ENCODE results near the gene DAND5.

The DAND5 gene

GRCh38 chr19:12939975-12940423, 29.4 kb upstream of the DAND5 start:
- H3K27ac ChIP-seq (ENCODE audit: poor library complexity, severe bottlenecking) = peak overlapping the region; percentile 88
- TF ChIP-seq, protein P1, sequence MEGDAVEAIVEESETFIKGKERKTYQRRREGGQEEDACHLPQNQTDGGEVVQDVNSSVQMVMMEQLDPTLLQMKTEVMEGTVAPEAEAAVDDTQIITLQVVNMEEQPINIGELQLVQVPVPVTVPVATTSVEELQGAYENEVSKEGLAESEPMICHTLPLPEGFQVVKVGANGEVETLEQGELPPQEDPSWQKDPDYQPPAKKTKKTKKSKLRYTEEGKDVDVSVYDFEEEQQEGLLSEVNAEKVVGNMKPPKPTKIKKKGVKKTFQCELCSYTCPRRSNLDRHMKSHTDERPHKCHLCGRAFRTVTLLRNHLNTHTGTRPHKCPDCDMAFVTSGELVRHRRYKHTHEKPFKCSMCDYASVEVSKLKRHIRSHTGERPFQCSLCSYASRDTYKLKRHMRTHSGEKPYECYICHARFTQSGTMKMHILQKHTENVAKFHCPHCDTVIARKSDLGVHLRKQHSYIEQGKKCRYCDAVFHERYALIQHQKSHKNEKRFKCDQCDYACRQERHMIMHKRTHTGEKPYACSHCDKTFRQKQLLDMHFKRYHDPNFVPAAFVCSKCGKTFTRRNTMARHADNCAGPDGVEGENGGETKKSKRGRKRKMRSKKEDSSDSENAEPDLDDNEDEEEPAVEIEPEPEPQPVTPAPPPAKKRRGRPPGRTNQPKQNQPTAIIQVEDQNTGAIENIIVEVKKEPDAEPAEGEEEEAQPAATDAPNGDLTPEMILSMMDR (IDR thresholded peaks at IDR 0.05; ENCODE audit: poor library complexity, severe bottlenecking) = no peak
- no peaks in the 10 kb centered on the region for H3K27me3 ChIP-seq (ENCODE audit: insufficient read depth, poor library complexity, severe bottlenecking)
- H3K36me3 ChIP-seq (ENCODE audit: low read depth) = peaks cover 63% of the 10 kb centered on the region
- ATAC-seq (ENCODE audit: low read depth) (no peak), DNase-seq (ENCODE audit: low spot score) (no peak)
- H3K4me3 ChIP-seq (ENCODE audit: severe bottlenecking) = peak overlapping the region; percentile 94
- peaks cover 15% of the 10 kb centered on the region for H3K4me1 ChIP-seq (ENCODE audit: insufficient read depth, poor library complexity, severe bottlenecking)
- no peaks in the 10 kb centered on the region for H3K9me3 ChIP-seq (ENCODE audit: severe bottlenecking)

GRCh38 chr19:12940897-12941296, 28.5 kb upstream of the DAND5 start:
- DNase-seq (ENCODE audit: low spot score) (no peak), ATAC-seq (ENCODE audit: low read depth) (no peak)
- no peaks in the 10 kb centered on the region for H3K9me3 ChIP-seq (ENCODE audit: severe bottlenecking)
- peaks cover 15% of the 10 kb centered on the region for H3K4me1 ChIP-seq (ENCODE audit: insufficient read depth, poor library complexity, severe bottlenecking)
- TF ChIP-seq, protein P1 (IDR thresholded peaks at IDR 0.05; ENCODE audit: poor library complexity, severe bottlenecking) = no peak
- H3K27me3 ChIP-seq (ENCODE audit: insufficient read depth, poor library complexity, severe bottlenecking) = no peaks in the 10 kb centered on the region
- H3K4me3 ChIP-seq (ENCODE audit: severe bottlenecking) = peak overlapping the region; percentile 94
- H3K36me3 ChIP-seq (ENCODE audit: low read depth) = peaks cover 67% of the 10 kb centered on the region
- peak overlapping the region; percentile 88 for H3K27ac ChIP-seq (ENCODE audit: poor library complexity, severe bottlenecking)

- DNase-seq (ENCODE audit: low spot score) (no peak), ATAC-seq (ENCODE audit: low read depth) (no peak)
- Histone ChIP-seq H3K27ac (ENCODE audit: poor library complexity, severe bottlenecking) (peak overlapping the region; percentile 88), H3K36me3 (ENCODE audit: low read depth) (peaks cover 90% of the 10 kb centered on the region), H3K27me3 (ENCODE audit: insufficient read depth, poor library complexity, severe bottlenecking) (no peaks in the 10 kb centered on the region), H3K4me1 (ENCODE audit: insufficient read depth, poor library complexity, severe bottlenecking) (peaks cover 24% of the 10 kb centered on the region), H3K4me3 (ENCODE audit: severe bottlenecking) (no peak overlapping the region), H3K9me3 (ENCODE audit: severe bottlenecking) (no peaks in the 10 kb centered on the region)
- TF ChIP-seq, protein P1 (IDR thresholded peaks at IDR 0.05; ENCODE audit: poor library complexity, severe bottlenecking) = no peak
Observed at GRCh38 chr19:12943437-12944044, 25.8 kb upstream of the DAND5 start.

- Histone ChIP-seq H3K4me1 (ENCODE audit: insufficient read depth, poor library complexity, severe bottlenecking) (peaks cover 24% of the 10 kb centered on the region), H3K36me3 (ENCODE audit: low read depth) (peaks cover 90% of the 10 kb centered on the region), H3K9me3 (ENCODE audit: severe bottlenecking) (no peaks in the 10 kb centered on the region), H3K27me3 (ENCODE audit: insufficient read depth, poor library complexity, severe bottlenecking) (no peaks in the 10 kb centered on the region), H3K27ac (ENCODE audit: poor library complexity, severe bottlenecking) (peak overlapping the region; percentile 88), H3K4me3 (ENCODE audit: severe bottlenecking) (no peak overlapping the region)
- DNase-seq (ENCODE audit: low spot score) (no peak), ATAC-seq (ENCODE audit: low read depth) (no peak)
- TF ChIP-seq, protein P1 (IDR thresholded peaks at IDR 0.05; ENCODE audit: poor library complexity, severe bottlenecking) = no peak
Observed at GRCh38 chr19:12944104-12944674, 25.2 kb upstream of the DAND5 start.
